ENCODE data around the gene DCHS2.

Gene DCHS2

GRCh38 chr4:154329939-154330338 is 161.7 kb downstream of the DCHS2 start:
- H3K36me3 ChIP-seq (ENCODE audit: insufficient read depth, low read length), result no peaks in the 10 kb centered on the region
- no peak overlapping the region for H3K4me3 ChIP-seq (ENCODE audit: low read length)
- no peak overlapping the region for H3K9ac ChIP-seq (ENCODE audit: low read depth, low read length)

GRCh38 chr4:154329268-154329868 is 162.2 kb downstream of the DCHS2 start:
- Histone ChIP-seq H3K9ac (ENCODE audit: low read depth, low read length) (no peak overlapping the region), H3K4me2 (ENCODE audit: low read length) (no peak overlapping the region), H3K9me3 (replicated peaks; ENCODE audit: low read length) (no peaks in the 10 kb centered on the region), H3K27me3 (ENCODE audit: control insufficient read depth, insufficient read depth, low read length) (peaks cover 25% of the 10 kb centered on the region), H3K4me1 (ENCODE audit: control insufficient read depth, insufficient read depth, low read length) (no peaks in the 10 kb centered on the region), H3K4me3 (ENCODE audit: low read length) (no peak overlapping the region), H3K36me3 (ENCODE audit: insufficient read depth, low read length) (no peaks in the 10 kb centered on the region)

More at GRCh38 chr4:154329939-154330338, 161.7 kb downstream of the DCHS2 start:
- no peak overlapping the region for H3K4me2 ChIP-seq (ENCODE audit: low read length)
- no peaks in the 10 kb centered on the region for H3K4me1 ChIP-seq (ENCODE audit: control insufficient read depth, insufficient read depth, low read length)
- no peaks in the 10 kb centered on the region for H3K9me3 ChIP-seq (replicated peaks; ENCODE audit: low read length)
- peaks cover 25% of the 10 kb centered on the region for H3K27me3 ChIP-seq (ENCODE audit: control insufficient read depth, insufficient read depth, low read length)

- Histone ChIP-seq H3K4me1 (ENCODE audit: control insufficient read depth, insufficient read depth, low read length) (no peaks in the 10 kb centered on the region), H3K4me2 (ENCODE audit: low read length) (no peak overlapping the region), H3K9ac (ENCODE audit: low read depth, low read length) (no peak overlapping the region), H3K9me3 (replicated peaks; ENCODE audit: low read length) (no peaks in the 10 kb centered on the region), H3K27me3 (ENCODE audit: control insufficient read depth, insufficient read depth, low read length) (peaks cover 18% of the 10 kb centered on the region), H3K4me3 (ENCODE audit: low read length) (no peak overlapping the region), H3K36me3 (ENCODE audit: insufficient read depth, low read length) (no peaks in the 10 kb centered on the region)
Measured at GRCh38 chr4:154328030-154328429, 163.6 kb downstream of the DCHS2 start.

- no peaks in the 10 kb centered on the region for H3K36me3 ChIP-seq (ENCODE audit: insufficient read depth, low read length)
- no peak overlapping the region for H3K4me3 ChIP-seq (ENCODE audit: low read length)
- no peak overlapping the region for H3K4me2 ChIP-seq (ENCODE audit: low read length)
- H3K9ac ChIP-seq (ENCODE audit: low read depth, low read length), result no peak overlapping the region
- H3K27me3 ChIP-seq (ENCODE audit: control insufficient read depth, insufficient read depth, low read length), result no peaks in the 10 kb centered on the region
- H3K9me3 ChIP-seq (replicated peaks; ENCODE audit: low read length), result no peaks in the 10 kb centered on the region
- no peaks in the 10 kb centered on the region for H3K4me1 ChIP-seq (ENCODE audit: control insufficient read depth, insufficient read depth, low read length)
Measured at GRCh38 chr4:154320521-154320920, 171.1 kb downstream of the DCHS2 start.

- Histone ChIP-seq H3K4me2 (ENCODE audit: low read length) (no peak overlapping the region), H3K36me3 (ENCODE audit: insufficient read depth, low read length) (no peaks in the 10 kb centered on the region), H3K27me3 (ENCODE audit: control insufficient read depth, insufficient read depth, low read length) (no peaks in the 10 kb centered on the region), H3K4me3 (ENCODE audit: low read length) (no peak overlapping the region), H3K4me1 (ENCODE audit: control insufficient read depth, insufficient read depth, low read length) (no peaks in the 10 kb centered on the region), H3K9ac (ENCODE audit: low read depth, low read length) (no peak overlapping the region), H3K9me3 (replicated peaks; ENCODE audit: low read length) (no peaks in the 10 kb centered on the region)
Measured at GRCh38 chr4:154319736-154320135, 171.9 kb downstream of the DCHS2 start.

- H3K4me3 ChIP-seq (ENCODE audit: low read length), result no peak overlapping the region
- H3K27me3 ChIP-seq (ENCODE audit: control insufficient read depth, insufficient read depth, low read length), result no peaks in the 10 kb centered on the region
- no peak overlapping the region for H3K4me2 ChIP-seq (ENCODE audit: low read length)
- no peaks in the 10 kb centered on the region for H3K36me3 ChIP-seq (ENCODE audit: insufficient read depth, low read length)
- H3K9ac ChIP-seq (ENCODE audit: low read depth, low read length), result no peak overlapping the region
- no peaks in the 10 kb centered on the region for H3K4me1 ChIP-seq (ENCODE audit: control insufficient read depth, insufficient read depth, low read length)
- H3K9me3 ChIP-seq (replicated peaks; ENCODE audit: low read length), result no peaks in the 10 kb centered on the region
Measured at GRCh38 chr4:154317201-154317999, 174.2 kb downstream of the DCHS2 start.

GRCh38 chr4:154315741-154316140 is 175.9 kb downstream of the DCHS2 start:
- Histone ChIP-seq H3K9ac (ENCODE audit: low read depth, low read length) (no peak overlapping the region), H3K4me3 (ENCODE audit: low read length) (no peak overlapping the region), H3K36me3 (ENCODE audit: insufficient read depth, low read length) (no peaks in the 10 kb centered on the region), H3K4me1 (ENCODE audit: control insufficient read depth, insufficient read depth, low read length) (no peaks in the 10 kb centered on the region), H3K9me3 (replicated peaks; ENCODE audit: low read length) (no peaks in the 10 kb centered on the region), H3K4me2 (ENCODE audit: low read length) (no peak overlapping the region), H3K27me3 (ENCODE audit: control insufficient read depth, insufficient read depth, low read length) (no peaks in the 10 kb centered on the region)

- Histone ChIP-seq H3K36me3 (ENCODE audit: insufficient read depth, low read length) (no peaks in the 10 kb centered on the region), H3K4me2 (ENCODE audit: low read length) (no peak overlapping the region), H3K4me1 (ENCODE audit: control insufficient read depth, insufficient read depth, low read length) (no peaks in the 10 kb centered on the region), H3K9me3 (replicated peaks; ENCODE audit: low read length) (no peaks in the 10 kb centered on the region), H3K27me3 (ENCODE audit: control insufficient read depth, insufficient read depth, low read length) (no peaks in the 10 kb centered on the region), H3K9ac (ENCODE audit: low read depth, low read length) (no peak overlapping the region), H3K4me3 (ENCODE audit: low read length) (no peak overlapping the region)
Measured at GRCh38 chr4:154314248-154314647, 177.4 kb downstream of the DCHS2 start.

- H3K36me3 ChIP-seq (ENCODE audit: insufficient read depth, low read length), result no peaks in the 10 kb centered on the region
- H3K4me3 ChIP-seq (ENCODE audit: low read length), result no peak overlapping the region
Measured at GRCh38 chr4:154313004-154313585, 178.5 kb downstream of the DCHS2 start.

GRCh38 chr4:154312246-154312645 is 179.4 kb downstream of the DCHS2 start:
- Histone ChIP-seq H3K4me1 (ENCODE audit: control insufficient read depth, insufficient read depth, low read length) (no peaks in the 10 kb centered on the region), H3K4me3 (ENCODE audit: low read length) (no peak overlapping the region), H3K27me3 (ENCODE audit: control insufficient read depth, insufficient read depth, low read length) (no peaks in the 10 kb centered on the region), H3K4me2 (ENCODE audit: low read length) (no peak overlapping the region), H3K9ac (ENCODE audit: low read depth, low read length) (no peak overlapping the region), H3K9me3 (replicated peaks; ENCODE audit: low read length) (no peaks in the 10 kb centered on the region), H3K36me3 (ENCODE audit: insufficient read depth, low read length) (no peaks in the 10 kb centered on the region)

More at GRCh38 chr4:154313004-154313585, 178.5 kb downstream of the DCHS2 start:
- H3K4me1 ChIP-seq (ENCODE audit: control insufficient read depth, insufficient read depth, low read length), result no peaks in the 10 kb centered on the region
- no peaks in the 10 kb centered on the region for H3K27me3 ChIP-seq (ENCODE audit: control insufficient read depth, insufficient read depth, low read length)
- no peaks in the 10 kb centered on the region for H3K9me3 ChIP-seq (replicated peaks; ENCODE audit: low read length)
- no peak overlapping the region for H3K4me2 ChIP-seq (ENCODE audit: low read length)
- H3K9ac ChIP-seq (ENCODE audit: low read depth, low read length), result no peak overlapping the region

- Histone ChIP-seq H3K4me3 (ENCODE audit: low read length) (no peak overlapping the region), H3K9me3 (replicated peaks; ENCODE audit: low read length) (no peaks in the 10 kb centered on the region), H3K4me2 (ENCODE audit: low read length) (no peak overlapping the region), H3K4me1 (ENCODE audit: control insufficient read depth, insufficient read depth, low read length) (no peaks in the 10 kb centered on the region), H3K36me3 (ENCODE audit: insufficient read depth, low read length) (no peaks in the 10 kb centered on the region), H3K27me3 (ENCODE audit: control insufficient read depth, insufficient read depth, low read length) (no peaks in the 10 kb centered on the region), H3K9ac (ENCODE audit: low read depth, low read length) (no peak overlapping the region)
Measured at GRCh38 chr4:154310578-154310977, 181.0 kb downstream of the DCHS2 start.

Measured in skeletal muscle satellite cell (primary cell).